ENCODE measurements around the gene PPEF2.

DNA sequence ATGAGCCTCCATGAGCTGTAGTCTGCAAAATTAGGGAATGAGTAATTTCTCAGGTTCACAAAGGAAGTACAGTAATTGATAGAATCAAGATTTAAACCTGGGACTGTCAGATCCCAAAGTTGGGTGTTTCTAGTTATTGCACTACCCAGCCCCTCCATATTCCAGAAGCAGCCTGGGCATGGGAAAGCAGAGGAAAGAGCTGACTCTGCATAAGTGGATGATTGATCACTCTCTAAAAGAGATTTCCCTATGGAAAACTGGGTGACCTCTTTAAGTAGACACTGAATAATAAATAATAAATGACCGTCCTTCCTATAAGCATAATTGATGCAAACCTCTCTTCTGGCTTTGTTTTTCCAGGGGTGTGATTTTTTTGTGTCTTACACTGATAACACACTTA is 33.4 kb upstream of the PPEF2 start:
- TF ChIP-seq, protein P1, sequence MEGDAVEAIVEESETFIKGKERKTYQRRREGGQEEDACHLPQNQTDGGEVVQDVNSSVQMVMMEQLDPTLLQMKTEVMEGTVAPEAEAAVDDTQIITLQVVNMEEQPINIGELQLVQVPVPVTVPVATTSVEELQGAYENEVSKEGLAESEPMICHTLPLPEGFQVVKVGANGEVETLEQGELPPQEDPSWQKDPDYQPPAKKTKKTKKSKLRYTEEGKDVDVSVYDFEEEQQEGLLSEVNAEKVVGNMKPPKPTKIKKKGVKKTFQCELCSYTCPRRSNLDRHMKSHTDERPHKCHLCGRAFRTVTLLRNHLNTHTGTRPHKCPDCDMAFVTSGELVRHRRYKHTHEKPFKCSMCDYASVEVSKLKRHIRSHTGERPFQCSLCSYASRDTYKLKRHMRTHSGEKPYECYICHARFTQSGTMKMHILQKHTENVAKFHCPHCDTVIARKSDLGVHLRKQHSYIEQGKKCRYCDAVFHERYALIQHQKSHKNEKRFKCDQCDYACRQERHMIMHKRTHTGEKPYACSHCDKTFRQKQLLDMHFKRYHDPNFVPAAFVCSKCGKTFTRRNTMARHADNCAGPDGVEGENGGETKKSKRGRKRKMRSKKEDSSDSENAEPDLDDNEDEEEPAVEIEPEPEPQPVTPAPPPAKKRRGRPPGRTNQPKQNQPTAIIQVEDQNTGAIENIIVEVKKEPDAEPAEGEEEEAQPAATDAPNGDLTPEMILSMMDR (IDR thresholded peaks at IDR 0.05; ENCODE audit: poor library complexity), result no peak
- TF ChIP-seq EZH2 (IDR thresholded peaks at IDR 0.05; ENCODE audit: borderline replicate concordance) (no peak), EZH2phosphoT487 (IDR thresholded peaks at IDR 0.05; ENCODE audit: low read depth, severe bottlenecking, unreplicated experiment) (no peak)

Measured in hepatocyte (in vitro differentiated cells).